HepG2 (cell line): ENCODE measurements around the gene INSRR. TPM values are rescaled to one million over a fixed set of nuclear protein-coding genes. Genes with fewer than 3 reads are reported as not detected.

Experiments
- NR2F6 ChIP-seq, 2 experiments: IDR thresholded peaks; 2 replicates each; pipeline ENCODE4 v1.6.1; 2016; ENCODE audit warnings: antibody characterized with exemption in 1 of 2, mild to moderate bottlenecking in 1 of 2
- ZNF253 ChIP-seq: sonication (generic); formaldehyde crosslinking; IDR thresholded peaks from 2 replicates; pipeline ENCODE4 v1.8.0; 2022; ENCODE audit warnings: mild to moderate bottlenecking, missing genetic modification reagents, borderline replicate concordance
- ZSCAN20 ChIP-seq: sonication (generic); formaldehyde crosslinking; IDR thresholded peaks from 2 replicates; pipeline ENCODE4 v1.4.0; 2020; ENCODE audit warnings: missing genetic modification reagents, mild to moderate bottlenecking, borderline replicate concordance
- polyA plus RNA-seq, 8 experiments: library from polyadenylated mRNA; depleted of rRNA in 3 of 8; stranded (reverse) in 7 of 8; unstranded in 1 of 8; fragments of >200 nt; fragmentation: Illumina TruSeq in 4 of 8; extraction: Trizol in 4 of 8; gene quantifications; 2 replicates each; pipeline versions ENCODE4 v1.2.1 to v1.2.3, GENCODE V29; 2011 to 2016; ENCODE audit warnings: low read depth in 4 of 8, missing spikeins in 1 of 8, mixed read lengths in 1 of 8; ENCODE audit not compliant: insufficient read depth in 1 of 8
- total RNA-seq, 5 experiments: library from RNA; depleted of rRNA; stranded (reverse); fragments of >200 nt; fragmentation: Illumina TruSeq; extraction: Trizol; gene quantifications; 2 replicates each; pipeline ENCODE4 v1.2.3, GENCODE V29; 2016; ENCODE audit warnings: low read depth in 1 of 5
- TF ChIP-seq, protein P1 (sequence below): sonication (generic); formaldehyde crosslinking; IDR thresholded peaks from one replicate; pipeline ENCODE4 v1.5.1; 2020; ENCODE audit warnings: mild to moderate bottlenecking, missing genetic modification reagents; ENCODE audit errors: not compliant biosample characterization
- TF ChIP-seq, protein P2 (sequence below): sonication (generic); formaldehyde crosslinking; conservative IDR thresholded peaks from 2 replicates; pipeline ENCODE4 v1.4.0; 2020; ENCODE audit warnings: missing genetic modification reagents

The INSRR gene
- total and polyA plus RNA-seq, 2 of the 13 experiments (the other 11 are each of a cell fraction or from before 2014, with no cell fraction given): not detected

DNA sequence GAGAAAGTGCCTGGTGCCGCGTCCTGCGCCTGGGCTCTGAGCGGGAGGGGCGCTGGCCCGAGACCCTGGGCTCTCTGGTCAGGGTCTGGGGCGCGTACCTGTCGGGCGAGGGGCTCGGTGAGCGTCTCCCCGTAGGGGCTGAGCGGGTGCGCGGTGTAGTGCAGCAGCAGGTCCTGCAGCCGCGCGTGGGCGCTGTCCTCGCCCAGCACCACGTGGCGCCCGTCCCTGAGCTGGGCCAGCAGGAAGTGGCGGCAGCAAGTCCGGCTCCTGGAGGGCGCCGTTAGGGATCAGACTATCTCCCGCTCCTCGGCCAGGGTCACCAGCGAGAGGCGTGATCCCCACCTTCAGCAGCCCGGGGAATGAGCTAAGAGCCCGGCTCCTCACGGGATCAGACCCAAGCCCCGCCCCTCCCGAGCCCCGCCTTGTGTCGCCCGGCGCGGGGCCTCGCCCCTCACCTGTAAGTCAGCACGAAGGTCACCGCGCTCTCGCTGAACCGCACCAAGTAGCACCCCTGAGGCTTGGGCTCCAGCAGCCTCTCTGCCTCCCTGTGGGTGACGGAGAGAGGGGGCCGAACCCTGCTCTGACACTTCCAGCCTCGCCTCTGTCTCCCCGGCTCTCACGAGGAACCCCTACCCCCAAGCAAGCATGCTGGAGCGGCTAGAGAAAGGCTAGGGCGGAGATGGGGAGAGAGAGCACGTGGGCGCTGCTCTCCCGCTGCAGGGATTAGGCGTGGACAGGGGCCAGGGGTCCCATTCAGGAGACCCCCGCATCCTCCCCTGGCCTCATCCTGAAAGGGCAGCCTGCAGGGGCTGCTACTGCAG, 45.0 kb downstream of the INSRR start (continued):
- TF ChIP-seq ZSCAN20 (no peak), NR2F6 (IDR thresholded peaks at IDR 0.05) (no peak), NR2F6 (CRISPR knock-in tag; IDR thresholded peaks at IDR 0.05) (peak; percentile 59), ZNF253 (CRISPR knock-in tag) (peak; percentile 87; the same call in 1 of the 2 replicates)
- TF ChIP-seq, protein P1, sequence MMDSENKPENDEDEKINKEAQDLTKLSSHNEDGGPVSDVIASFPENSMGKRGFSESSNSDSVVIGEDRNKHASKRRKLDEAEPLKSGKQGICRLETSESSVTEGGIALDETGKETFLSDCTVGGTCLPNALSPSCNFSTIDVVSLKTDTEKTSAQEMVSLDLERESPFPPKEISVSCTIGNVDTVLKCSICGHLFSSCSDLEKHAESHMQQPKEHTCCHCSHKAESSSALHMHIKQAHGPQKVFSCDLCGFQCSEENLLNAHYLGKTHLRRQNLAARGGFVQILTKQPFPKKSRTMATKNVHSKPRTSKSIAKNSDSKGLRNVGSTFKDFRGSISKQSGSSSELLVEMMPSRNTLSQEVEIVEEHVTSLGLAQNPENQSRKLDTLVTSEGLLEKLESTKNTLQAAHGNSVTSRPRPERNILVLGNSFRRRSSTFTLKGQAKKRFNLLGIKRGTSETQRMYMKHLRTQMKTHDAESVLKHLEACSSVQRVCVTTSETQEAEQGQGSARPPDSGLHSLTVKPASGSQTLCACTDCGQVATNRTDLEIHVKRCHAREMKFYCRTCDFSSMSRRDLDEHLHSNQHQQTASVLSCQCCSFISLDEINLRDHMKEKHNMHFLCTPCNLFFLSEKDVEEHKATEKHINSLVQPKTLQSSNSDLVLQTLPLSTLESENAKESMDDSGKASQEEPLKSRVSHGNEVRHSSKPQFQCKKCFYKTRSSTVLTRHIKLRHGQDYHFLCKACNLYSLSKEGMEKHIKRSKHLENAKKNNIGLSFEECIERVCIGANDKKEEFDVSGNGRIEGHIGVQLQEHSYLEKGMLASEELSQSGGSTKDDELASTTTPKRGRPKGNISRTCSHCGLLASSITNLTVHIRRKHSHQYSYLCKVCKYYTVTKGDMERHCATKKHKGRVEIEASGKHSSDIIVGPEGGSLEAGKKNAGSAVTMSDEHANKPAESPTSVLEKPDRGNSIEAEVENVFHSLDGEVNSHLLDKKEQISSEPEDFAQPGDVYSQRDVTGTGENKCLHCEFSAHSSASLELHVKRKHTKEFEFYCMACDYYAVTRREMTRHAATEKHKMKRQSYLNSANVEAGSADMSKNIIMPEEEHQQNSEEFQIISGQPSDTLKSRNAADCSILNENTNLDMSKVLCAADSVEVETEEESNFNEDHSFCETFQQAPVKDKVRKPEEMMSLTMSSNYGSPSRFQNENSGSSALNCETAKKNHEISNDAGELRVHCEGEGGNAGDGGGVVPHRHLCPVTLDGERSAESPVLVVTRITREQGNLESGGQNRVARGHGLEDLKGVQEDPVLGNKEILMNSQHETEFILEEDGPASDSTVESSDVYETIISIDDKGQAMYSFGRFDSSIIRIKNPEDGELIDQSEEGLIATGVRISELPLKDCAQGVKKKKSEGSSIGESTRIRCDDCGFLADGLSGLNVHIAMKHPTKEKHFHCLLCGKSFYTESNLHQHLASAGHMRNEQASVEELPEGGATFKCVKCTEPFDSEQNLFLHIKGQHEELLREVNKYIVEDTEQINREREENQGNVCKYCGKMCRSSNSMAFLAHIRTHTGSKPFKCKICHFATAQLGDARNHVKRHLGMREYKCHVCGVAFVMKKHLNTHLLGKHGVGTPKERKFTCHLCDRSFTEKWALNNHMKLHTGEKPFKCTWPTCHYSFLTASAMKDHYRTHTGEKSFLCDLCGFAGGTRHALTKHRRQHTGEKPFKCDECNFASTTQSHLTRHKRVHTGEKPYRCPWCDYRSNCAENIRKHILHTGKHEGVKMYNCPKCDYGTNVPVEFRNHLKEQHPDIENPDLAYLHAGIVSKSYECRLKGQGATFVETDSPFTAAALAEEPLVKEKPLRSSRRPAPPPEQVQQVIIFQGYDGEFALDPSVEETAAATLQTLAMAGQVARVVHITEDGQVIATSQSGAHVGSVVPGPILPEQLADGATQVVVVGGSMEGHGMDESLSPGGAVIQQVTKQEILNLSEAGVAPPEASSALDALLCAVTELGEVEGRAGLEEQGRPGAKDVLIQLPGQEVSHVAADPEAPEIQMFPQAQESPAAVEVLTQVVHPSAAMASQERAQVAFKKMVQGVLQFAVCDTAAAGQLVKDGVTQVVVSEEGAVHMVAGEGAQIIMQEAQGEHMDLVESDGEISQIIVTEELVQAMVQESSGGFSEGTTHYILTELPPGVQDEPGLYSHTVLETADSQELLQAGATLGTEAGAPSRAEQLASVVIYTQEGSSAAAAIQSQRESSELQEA: peak; percentile 86
- TF ChIP-seq, protein P2, sequence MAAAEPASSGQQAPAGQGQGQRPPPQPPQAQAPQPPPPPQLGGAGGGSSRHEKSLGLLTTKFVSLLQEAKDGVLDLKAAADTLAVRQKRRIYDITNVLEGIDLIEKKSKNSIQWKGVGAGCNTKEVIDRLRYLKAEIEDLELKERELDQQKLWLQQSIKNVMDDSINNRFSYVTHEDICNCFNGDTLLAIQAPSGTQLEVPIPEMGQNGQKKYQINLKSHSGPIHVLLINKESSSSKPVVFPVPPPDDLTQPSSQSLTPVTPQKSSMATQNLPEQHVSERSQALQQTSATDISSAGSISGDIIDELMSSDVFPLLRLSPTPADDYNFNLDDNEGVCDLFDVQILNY (CRISPR knock-in tag): no peak; the same call in 1 of the 2 replicates
